GM06990 (cell line): Measurements from ENCODE around the gene GOLGA3.

Experiments
- DNase-seq: peaks from one replicate; pipeline ENCODE4 v3.0.0-alpha.2; 2011; ENCODE audit not compliant: insufficient read length; ENCODE audit errors: extremely low read depth
- H3K27me3 ChIP-seq: replicated peaks from 2 replicates; pipeline ENCODE4 v1.6.0; 2011; ENCODE audit warnings: low read length; ENCODE audit not compliant: control insufficient read depth, insufficient read depth
- H3K36me3 ChIP-seq: 2 replicates; pipeline ENCODE4 v1.5.1; 2011; ENCODE audit warnings: low read length; ENCODE audit not compliant: control insufficient read depth, insufficient read depth
- H3K4me3 ChIP-seq: replicated peaks from 2 replicates; pipeline ENCODE4 v1.5.1; 2011; ENCODE audit warnings: low read depth, mild to moderate bottlenecking, control low read depth, low read length
- TF ChIP-seq, protein P1 (sequence below): IDR thresholded peaks from 2 replicates; pipeline ENCODE4 v1.5.1; 2011; ENCODE audit warnings: low read length, control low read depth, mild to moderate bottlenecking, inconsistent platforms; ENCODE audit not compliant: insufficient read depth, poor library complexity, severe bottlenecking

Gene GOLGA3

DNA sequence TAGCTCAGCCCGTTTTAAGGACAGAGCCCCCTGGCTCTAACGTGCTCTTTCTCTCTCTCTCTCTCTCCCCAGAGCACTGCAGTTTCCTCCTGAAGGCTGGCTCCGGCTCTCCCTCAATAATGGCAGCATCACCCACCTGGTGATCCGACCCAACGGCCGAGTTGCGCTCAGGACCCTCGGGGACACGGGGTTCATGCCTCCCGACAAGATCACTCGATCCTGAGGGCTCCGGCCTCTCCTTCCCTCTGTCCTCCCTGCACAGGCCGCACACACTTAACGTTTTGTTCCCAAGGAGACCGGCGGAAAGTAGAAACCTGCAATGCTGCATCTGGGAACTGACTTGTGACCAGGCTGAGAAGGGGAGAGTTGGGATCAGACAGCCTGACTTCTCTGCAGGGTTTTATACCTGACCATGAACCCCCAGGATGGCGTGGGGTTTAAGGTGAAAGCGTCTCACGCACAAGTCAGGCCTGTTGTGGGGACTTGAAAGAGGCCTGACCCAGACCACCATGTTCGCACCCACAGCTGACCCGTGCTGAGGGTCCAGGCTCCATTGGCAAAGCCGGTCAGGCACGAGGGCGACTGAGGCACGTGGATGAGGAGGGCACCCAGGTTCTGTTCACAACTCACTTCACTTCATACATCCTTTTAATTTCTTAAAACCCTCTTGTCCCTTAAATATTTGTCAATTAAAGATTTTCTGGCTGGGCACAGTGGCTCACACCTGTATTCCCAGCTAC lies 107.9 kb downstream of the GOLGA3 start:
- Histone ChIP-seq H3K4me3 (no peak overlapping the region), H3K27me3 (no peaks in the 10 kb centered on the region), H3K36me3 (peaks cover 46% of the 10 kb centered on the region)
- TF ChIP-seq, protein P1, sequence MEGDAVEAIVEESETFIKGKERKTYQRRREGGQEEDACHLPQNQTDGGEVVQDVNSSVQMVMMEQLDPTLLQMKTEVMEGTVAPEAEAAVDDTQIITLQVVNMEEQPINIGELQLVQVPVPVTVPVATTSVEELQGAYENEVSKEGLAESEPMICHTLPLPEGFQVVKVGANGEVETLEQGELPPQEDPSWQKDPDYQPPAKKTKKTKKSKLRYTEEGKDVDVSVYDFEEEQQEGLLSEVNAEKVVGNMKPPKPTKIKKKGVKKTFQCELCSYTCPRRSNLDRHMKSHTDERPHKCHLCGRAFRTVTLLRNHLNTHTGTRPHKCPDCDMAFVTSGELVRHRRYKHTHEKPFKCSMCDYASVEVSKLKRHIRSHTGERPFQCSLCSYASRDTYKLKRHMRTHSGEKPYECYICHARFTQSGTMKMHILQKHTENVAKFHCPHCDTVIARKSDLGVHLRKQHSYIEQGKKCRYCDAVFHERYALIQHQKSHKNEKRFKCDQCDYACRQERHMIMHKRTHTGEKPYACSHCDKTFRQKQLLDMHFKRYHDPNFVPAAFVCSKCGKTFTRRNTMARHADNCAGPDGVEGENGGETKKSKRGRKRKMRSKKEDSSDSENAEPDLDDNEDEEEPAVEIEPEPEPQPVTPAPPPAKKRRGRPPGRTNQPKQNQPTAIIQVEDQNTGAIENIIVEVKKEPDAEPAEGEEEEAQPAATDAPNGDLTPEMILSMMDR = no peak
- DNase-seq = no peak

GRCh38 chr12:132719954-132720324 lies 108.7 kb downstream of the GOLGA3 start:
- TF ChIP-seq, protein P1 = no peak
- Histone ChIP-seq H3K4me3 (no peak overlapping the region), H3K27me3 (no peaks in the 10 kb centered on the region), H3K36me3 (peaks cover 47% of the 10 kb centered on the region)
- no peak for DNase-seq

DNA sequence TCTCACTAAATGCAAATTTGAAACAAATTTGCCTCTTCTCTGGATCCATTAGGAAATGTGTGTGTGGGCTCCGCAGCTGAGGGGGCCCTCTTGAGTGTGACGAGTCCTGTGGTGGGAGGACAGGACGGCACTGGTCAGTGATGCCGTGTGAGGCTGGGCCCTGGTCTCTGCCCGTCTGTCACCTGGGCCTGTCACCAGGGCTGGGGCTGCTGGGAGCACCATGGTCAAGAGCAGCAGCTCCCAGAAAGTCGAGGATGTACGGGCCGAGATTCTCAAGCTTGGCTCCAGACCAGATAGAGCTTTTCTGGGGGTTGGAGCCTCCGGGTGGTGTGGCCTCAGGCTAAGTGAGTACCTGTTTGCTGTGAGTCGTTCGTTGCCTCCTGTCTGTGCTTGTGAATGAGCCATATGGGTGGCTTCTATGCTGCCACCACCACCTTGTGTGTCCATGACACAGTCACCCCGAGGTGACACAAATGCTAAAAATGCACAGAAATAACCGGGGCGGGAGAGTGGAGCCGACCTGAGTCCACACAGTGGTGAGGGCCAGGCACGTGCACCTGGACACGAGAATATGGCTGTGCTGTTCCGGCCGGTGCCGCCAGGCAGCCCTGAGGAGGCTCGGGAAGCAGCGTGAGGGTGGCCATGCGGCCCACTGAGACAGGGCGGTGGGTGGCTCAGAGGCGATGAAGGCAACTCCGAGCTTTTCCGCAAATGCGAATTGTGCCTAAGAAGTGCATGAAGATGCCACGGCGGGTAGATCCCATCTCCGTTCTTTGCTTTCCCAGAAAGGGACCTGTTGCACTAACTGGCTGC lies 109.3 kb downstream of the GOLGA3 start:
- peaks cover 46% of the 10 kb centered on the region for H3K36me3 ChIP-seq
- H3K4me3 ChIP-seq = no peak overlapping the region
- H3K27me3 ChIP-seq = no peaks in the 10 kb centered on the region
- TF ChIP-seq, protein P1 = no peak
- DNase-seq = no peak
